Endothelial cell of umbilical vein (primary cell): ENCODE data around the gene B4GALT5. TPM values are rescaled to one million over a fixed set of nuclear protein-coding genes. Genes with fewer than 3 reads are reported as not detected.

Experiments
- BruUV-seq: library from RNA; stranded (reverse); fragments of 400-500 nt; replicated peaks from 2 replicates; lab custom pipeline; 2021; lab: Mats Ljungman, UMichigan
- CTCF ChIA-PET: fragments of 300-600, 350-600 bp; sonication (Branson Sonifier 250); formaldehyde crosslinking; loops from one replicate; lab custom pipeline; 2021; ENCODE audit warnings: antibody characterized with exemption, inconsistent platforms; lab: Charles Lee
- POLR2A ChIA-PET: fragments of 300-600, 350-600 bp; sonication (Branson Sonifier 250); formaldehyde crosslinking; loops from one replicate; lab custom pipeline; 2021; ENCODE audit warnings: antibody characterized with exemption, inconsistent platforms; lab: Charles Lee
- DNase-seq: peaks from one replicate; pipeline ENCODE4 v3.0.0-alpha.2; 2011; ENCODE audit warnings: low read depth, low spot score
- FAIRE-seq: peaks from 2 replicates; lab custom pipeline; 2011; peaks lifted over from hg19 to GRCh38; lab: Jason Lieb, UNC
- H2AFZ ChIP-seq: 2 replicates; pipeline ENCODE4 v1.6.0; 2012; ENCODE audit warnings: low read depth, low read length, control low read depth, inconsistent platforms
- H3K27ac ChIP-seq: 2 replicates; pipeline ENCODE4 v1.5.1; 2011; ENCODE audit warnings: low read depth, mild to moderate bottlenecking, control low read depth, low read length, moderate library complexity; ENCODE audit not compliant: insufficient read depth
- H3K27me3 ChIP-seq, 2 experiments: 2 replicates each; pipeline versions ENCODE4 v1.6.0 to v1.6.1; 2011; ENCODE audit warnings: low read length in 2 of 2, mixed read lengths in 1 of 2; ENCODE audit not compliant: control insufficient read depth in 2 of 2, insufficient read depth in 2 of 2
- H3K36me3 ChIP-seq, 2 experiments: 2 replicates in 1 of 2; 3 replicates in 1 of 2; pipeline ENCODE4 v1.5.1; 2011; ENCODE audit warnings: low read length in 2 of 2, mild to moderate bottlenecking in 1 of 2, moderate library complexity in 1 of 2; ENCODE audit not compliant: control insufficient read depth in 2 of 2, insufficient read depth in 2 of 2; ENCODE audit errors: extremely low read depth in 1 of 2
- H3K4me1 ChIP-seq: 3 replicates; pipeline ENCODE4 v1.5.1; 2011; ENCODE audit warnings: mild to moderate bottlenecking, low read length; ENCODE audit not compliant: control insufficient read depth, insufficient read depth; ENCODE audit errors: extremely low read depth
- H3K4me2 ChIP-seq: 2 replicates; pipeline ENCODE4 v1.6.1; 2011; ENCODE audit warnings: low read length, control low read depth, mixed read lengths; ENCODE audit not compliant: insufficient read depth
- H3K4me3 ChIP-seq, 3 experiments: fragments of 200-600 bp in 1 of 3; sonication (generic), shearing (Covaris generic) in 1 of 3; replicated peaks in 1 of 3; 2 replicates each; pipeline ENCODE4 v1.5.1; 2011 to 2016; ENCODE audit warnings: control low read depth in 3 of 3, low read length in 3 of 3, mild to moderate bottlenecking in 2 of 3, inconsistent platforms in 1 of 3, low read depth in 1 of 3, moderate library complexity in 1 of 3; ENCODE audit not compliant: insufficient read depth in 1 of 3
- H3K79me2 ChIP-seq: 2 replicates; pipeline ENCODE4 v1.6.0; 2012; ENCODE audit warnings: low read length, inconsistent platforms; ENCODE audit not compliant: control insufficient read depth, insufficient read depth
- H3K9ac ChIP-seq: replicated peaks from 2 replicates; pipeline ENCODE3; 2011; ENCODE audit warnings: low read length, control low read depth; ENCODE audit not compliant: insufficient read depth; ENCODE audit errors: extremely low read depth
- H3K9me1 ChIP-seq: replicated peaks from 3 replicates; pipeline ENCODE4 v1.6.0; 2011; ENCODE audit warnings: mild to moderate bottlenecking, low read length; ENCODE audit not compliant: control insufficient read depth, insufficient read depth; ENCODE audit errors: extremely low read depth
- H3K9me3 ChIP-seq: replicated peaks from 2 replicates; pipeline ENCODE4 v1.5.1; 2012; ENCODE audit warnings: low read length, inconsistent platforms; ENCODE audit not compliant: control insufficient read depth, insufficient read depth
- H4K20me1 ChIP-seq: replicated peaks from 2 replicates; pipeline ENCODE3; 2011; ENCODE audit warnings: mild to moderate bottlenecking, low read length; ENCODE audit not compliant: control insufficient read depth, insufficient read depth; ENCODE audit errors: extremely low read depth
- CTCF ChIP-seq, 2 donors: IDR thresholded peaks; 1 replicate in 1 of 2; 2 replicates in 1 of 2; pipeline ENCODE4 v1.5.1; 2011; ENCODE audit warnings: low read length in 2 of 2, mild to moderate bottlenecking in 2 of 2, moderate library complexity in 2 of 2, control low read depth in 1 of 2, inconsistent platforms in 1 of 2, low read depth in 1 of 2; ENCODE audit not compliant: insufficient read depth in 1 of 2; ENCODE audit errors: extremely low read depth in 1 of 2
- EZH2 ChIP-seq: IDR thresholded peaks from 2 replicates; pipeline ENCODE4 v1.6.1; 2012; ENCODE audit warnings: borderline replicate concordance, low read depth, mild to moderate bottlenecking, moderate library complexity, low read length, inconsistent platforms; ENCODE audit not compliant: severe bottlenecking
- FOS ChIP-seq: IDR thresholded peaks from 2 replicates; pipeline ENCODE4 v1.6.1; 2011; ENCODE audit warnings: mild to moderate bottlenecking, low read length, moderate library complexity, borderline replicate concordance; ENCODE audit not compliant: insufficient read depth
- GATA2 ChIP-seq: IDR thresholded peaks from 2 replicates; pipeline ENCODE4 v1.7.0; 2011; ENCODE audit warnings: low read depth, mild to moderate bottlenecking, moderate library complexity, mixed read lengths, low read length; ENCODE audit not compliant: insufficient read length, insufficient read depth
- JUN ChIP-seq: IDR thresholded peaks from 2 replicates; pipeline ENCODE4 v1.6.1; 2011; ENCODE audit warnings: borderline replicate concordance, low read depth; ENCODE audit not compliant: insufficient read length, insufficient read depth
- MAX ChIP-seq: IDR thresholded peaks from 2 replicates; pipeline ENCODE4 v1.6.1; 2011; ENCODE audit not compliant: insufficient read depth, insufficient read length
- MYC ChIP-seq: IDR thresholded peaks from one replicate; pipeline ENCODE4 v1.6.1; 2011; ENCODE audit warnings: mild to moderate bottlenecking, low read depth, low read length
- POLR2A ChIP-seq: IDR thresholded peaks from 2 replicates; pipeline ENCODE4 v1.6.1; 2012; ENCODE audit warnings: low read depth, mild to moderate bottlenecking, control low read depth, low read length
- POLR2AphosphoS5 ChIP-seq: IDR thresholded peaks from 2 replicates; pipeline ENCODE4 v1.6.1; 2012; ENCODE audit warnings: low read depth, mild to moderate bottlenecking, control low read depth, low read length, moderate library complexity; ENCODE audit not compliant: insufficient read depth
- dilution Hi-C: fragments of 300-500 bp; cut with MboI; formaldehyde crosslinking; loops from one replicate; pipeline ENCODE4 v1.15.0; 2019; ENCODE audit warnings: low sequenced_read_pairs; ENCODE audit not compliant: extremely low pct_ligation_motif_present
- intact Hi-C: fragments of 100-400 bp; cut with micrococcal nuclease; formaldehyde crosslinking; loops from one replicate; pipeline ENCODE4 v1.10.0; 2022
- polyA plus RNA-seq, 4 experiments: library from polyadenylated mRNA; depleted of rRNA in 3 of 4; stranded (reverse) in 3 of 4; unstranded in 1 of 4; fragments of >200 nt; gene quantifications; 2 replicates each; pipeline versions ENCODE4 v1.2.1 to v1.2.3, GENCODE V29; 2011 to 2012; ENCODE audit warnings: missing spikeins in 1 of 4
- total RNA-seq: library from RNA; stranded (reverse); gene quantifications from 2 replicates; pipeline ENCODE4 v1.2.3, GENCODE V29; 2021

Gene B4GALT5
- total and polyA plus RNA-seq, 2 donors (not counting 3 experiments of a cell fraction or from before 2014, with no cell fraction given): 54.4 to 70.1 TPM

GRCh38 chr20:49653925-49654434 lies 59.7 kb downstream of the B4GALT5 start:
- no peak for TF ChIP-seq MAX
- no peak for TF ChIP-seq EZH2
- TF ChIP-seq POLR2AphosphoS5: no peak
- TF ChIP-seq GATA2: no peak
- no peak for TF ChIP-seq JUN
- no peak for TF ChIP-seq CTCF (IDR thresholded peaks at IDR 0.05; ENCODE audit: extremely low read depth in 1 of 2, insufficient read depth in 1 of 2, low read depth in 1 of 2, low read length in 2 of 2)
- no peak for TF ChIP-seq MYC
- no peak for TF ChIP-seq FOS
- TF ChIP-seq POLR2A: no peak
- Histone ChIP-seq H2AFZ (no peak overlapping the region), H3K9me3 (no peaks in the 10 kb centered on the region), H3K9ac (no peak overlapping the region), H3K4me1 (no peaks in the 10 kb centered on the region), H3K79me2 (peaks cover 44% of the 10 kb centered on the region), H4K20me1 (peaks cover 4% of the 10 kb centered on the region), H3K4me3 (no peak overlapping the region), H3K9me1 (no peaks in the 10 kb centered on the region), H3K36me3 (peaks cover 18 to 30% of the 10 kb centered on the region in 2 experiments), H3K27me3 (no peaks in the 10 kb centered on the region), H3K4me2 (no peak overlapping the region), H3K27ac (no peak overlapping the region)
- BruUV-seq: no TSS peak
- CTCF ChIA-PET: interaction anchor here (1.1 kb wide), 1 partner anchor 192 kb away, joined by 4 read pairs; no protein-coding TSS in a partner anchor
- FAIRE-seq (no peak), DNase-seq (no peak)
- intact Hi-C loops (no loop called here), dilution Hi-C loops (loop anchor here (25.0 kb wide), 1 partner anchor 183 kb away; no protein-coding TSS in a partner anchor)
- POLR2A ChIA-PET: no interaction called here
